Caco-2 (cell line): ENCODE data around the gene UNC13C. TPM values are rescaled to one million over a fixed set of nuclear protein-coding genes. Genes with fewer than 3 reads are reported as not detected.

Experiments used
- BruUV-seq: library from RNA; stranded (reverse); fragments of 400-500 nt; replicated peaks from 2 replicates; lab custom pipeline; 2021; lab: Mats Ljungman, UMichigan
- CTCF ChIA-PET: fragments of 300-600 bp; sonication (Branson Sonifier 250); formaldehyde crosslinking; loops from one replicate; lab custom pipeline; 2022; ENCODE audit warnings: antibody characterized with exemption; lab: Charles Lee
- POLR2A ChIA-PET: fragments of 300-600 bp; sonication (Branson Sonifier 250); formaldehyde crosslinking; loops from one replicate; lab custom pipeline; 2022; ENCODE audit warnings: antibody characterized with exemption; lab: Charles Lee
- DNase-seq, 2 experiments: peaks; one replicate each; pipeline versions ENCODE4 v3.0.0 to v3.0.0-alpha.2; 2020 to 2022
- H3K27me3 ChIP-seq: replicated peaks from 2 replicates; pipeline ENCODE4 v1.6.0; 2011; ENCODE audit warnings: low read length; ENCODE audit not compliant: control insufficient read depth, insufficient read depth
- H3K36me3 ChIP-seq: 2 replicates; pipeline ENCODE4 v1.5.1; 2011; ENCODE audit warnings: low read length; ENCODE audit not compliant: control insufficient read depth, insufficient read depth
- H3K4me1 ChIP-seq: fragments of 250-450 bp; sonication (Bioruptor Pico); 2 replicates; pipeline ENCODE4 v1.5.1; 2020; ENCODE audit warnings: mild to moderate bottlenecking
- H3K4me3 ChIP-seq: 2 replicates; pipeline ENCODE4 v1.5.1; 2011; ENCODE audit warnings: low read depth, mild to moderate bottlenecking, control low read depth, low read length
- H3K9me3 ChIP-seq: fragments of 250-450 bp; sonication (Bioruptor Pico); 2 replicates; pipeline ENCODE4 v1.5.1; 2020; ENCODE audit warnings: mild to moderate bottlenecking, moderate library complexity
- H3K27ac Mint-ChIP-seq: one replicate; pipeline ENCODE4 v1.8.0; 2022; ENCODE audit warnings: mixed read lengths; ENCODE audit not compliant: unreplicated experiment
- H3K27me3 Mint-ChIP-seq: one replicate; pipeline ENCODE4 v1.8.0; 2022; ENCODE audit warnings: mixed read lengths; ENCODE audit not compliant: insufficient read depth, unreplicated experiment
- H3K36me3 Mint-ChIP-seq: one replicate; pipeline ENCODE4 v1.8.0; 2022; ENCODE audit warnings: mild to moderate bottlenecking, mixed read lengths; ENCODE audit not compliant: insufficient read depth, unreplicated experiment
- H3K4me1 Mint-ChIP-seq: one replicate; pipeline ENCODE4 v1.8.0; 2022; ENCODE audit warnings: low read depth, mixed read lengths; ENCODE audit not compliant: unreplicated experiment
- H3K4me3 Mint-ChIP-seq: one replicate; pipeline ENCODE4 v1.8.0; 2022; ENCODE audit warnings: mild to moderate bottlenecking, moderate library complexity, mixed read lengths; ENCODE audit not compliant: unreplicated experiment
- H3K9me3 Mint-ChIP-seq: one replicate; pipeline ENCODE4 v1.8.0; 2022; ENCODE audit warnings: mixed read lengths; ENCODE audit not compliant: unreplicated experiment
- CTCF ChIP-seq, 2 experiments: fragments of 200-600 bp in 1 of 2; IDR thresholded peaks; 1 replicate in 1 of 2; 2 replicates in 1 of 2; pipeline versions ENCODE4 v1.5.1 to v1.8.0; 2011 to 2022; ENCODE audit warnings: antibody characterized with exemption in 1 of 2, control low read depth in 1 of 2, inconsistent platforms in 1 of 2, low read depth in 1 of 2, low read length in 1 of 2, mild to moderate bottlenecking in 1 of 2, moderate library complexity in 1 of 2; ENCODE audit not compliant: insufficient read depth in 1 of 2, severe bottlenecking in 1 of 2, unreplicated experiment in 1 of 2
- intact Hi-C: fragments of 100-400 bp; cut with micrococcal nuclease; formaldehyde crosslinking; loops from one replicate; pipeline ENCODE4 v1.10.0; 2022; ENCODE audit not compliant: unreplicated experiment
- total RNA-seq: library from RNA; stranded (reverse); gene quantifications from 2 replicates; pipeline ENCODE4 v1.2.3, GENCODE V29; 2022

UNC13C gene
- total RNA-seq, 1 experiment from 2014 or later = 2.9 TPM

- no peaks in the 10 kb centered on the region for H3K9me3 Mint-ChIP-seq
- DNase-seq = no peak
- H3K9me3 ChIP-seq = no peaks in the 10 kb centered on the region
- BruUV-seq = no TSS peak
- H3K27me3 Mint-ChIP-seq = no peaks in the 10 kb centered on the region
- H3K4me3 ChIP-seq = no peak overlapping the region
- no peaks in the 10 kb centered on the region for H3K4me1 ChIP-seq
- no peak for TF ChIP-seq CTCF (IDR thresholded peaks at IDR 0.05; ENCODE audit: insufficient read depth in 1 of 2, low read depth in 1 of 2, low read length in 1 of 2, severe bottlenecking in 1 of 2, unreplicated experiment in 1 of 2)
- POLR2A ChIA-PET = no interaction called here
- H3K27ac Mint-ChIP-seq = no peak overlapping the region
- H3K4me3 Mint-ChIP-seq = no peak overlapping the region
- no peaks in the 10 kb centered on the region for H3K4me1 Mint-ChIP-seq
- intact Hi-C loops = no loop called here
- H3K27me3 ChIP-seq = no peaks in the 10 kb centered on the region
- H3K36me3 ChIP-seq = no peaks in the 10 kb centered on the region
- H3K36me3 Mint-ChIP-seq = no peaks in the 10 kb centered on the region
- CTCF ChIA-PET = no interaction called here
These were observed 172.0 kb downstream of the UNC13C start for GRCh38 chr15:54150255-54150654.

- H3K27ac Mint-ChIP-seq = no peak overlapping the region
- no TSS peak for BruUV-seq
- H3K36me3 Mint-ChIP-seq = no peaks in the 10 kb centered on the region
These were observed 180.8 kb downstream of the UNC13C start for GRCh38 chr15:54159012-54159411.

GRCh38 chr15:54187325-54187724 lies 209.1 kb downstream of the UNC13C start:
- Histone ChIP-seq H3K27me3 (no peaks in the 10 kb centered on the region), H3K4me1 (no peaks in the 10 kb centered on the region), H3K4me3 (no peak overlapping the region), H3K9me3 (no peaks in the 10 kb centered on the region), H3K36me3 (no peaks in the 10 kb centered on the region)
- DNase-seq = no peak
- no TSS peak for BruUV-seq
- Mint-ChIP-seq H3K4me1 (no peaks in the 10 kb centered on the region), H3K27me3 (no peaks in the 10 kb centered on the region), H3K9me3 (no peaks in the 10 kb centered on the region), H3K4me3 (no peak overlapping the region), H3K27ac (no peak overlapping the region), H3K36me3 (no peaks in the 10 kb centered on the region)
- no peak for TF ChIP-seq CTCF (IDR thresholded peaks at IDR 0.05; ENCODE audit: insufficient read depth in 1 of 2, low read depth in 1 of 2, low read length in 1 of 2, severe bottlenecking in 1 of 2, unreplicated experiment in 1 of 2)
- CTCF ChIA-PET = no interaction called here
- intact Hi-C loops = no loop called here
- POLR2A ChIA-PET = no interaction called here

More at GRCh38 chr15:54159012-54159411, 180.8 kb downstream of the UNC13C start:
- H3K4me3 ChIP-seq = no peak overlapping the region
- no peak for DNase-seq
- H3K9me3 Mint-ChIP-seq = no peaks in the 10 kb centered on the region
- H3K4me3 Mint-ChIP-seq = no peak overlapping the region
- H3K4me1 ChIP-seq = no peaks in the 10 kb centered on the region
- intact Hi-C loops = no loop called here
- no peaks in the 10 kb centered on the region for H3K9me3 ChIP-seq
- no peaks in the 10 kb centered on the region for H3K36me3 ChIP-seq
- POLR2A ChIA-PET = no interaction called here
- no peak for TF ChIP-seq CTCF (IDR thresholded peaks at IDR 0.05; ENCODE audit: insufficient read depth in 1 of 2, low read depth in 1 of 2, low read length in 1 of 2, severe bottlenecking in 1 of 2, unreplicated experiment in 1 of 2)
- H3K27me3 Mint-ChIP-seq = no peaks in the 10 kb centered on the region
- H3K27me3 ChIP-seq = no peaks in the 10 kb centered on the region
- CTCF ChIA-PET = no interaction called here
- no peaks in the 10 kb centered on the region for H3K4me1 Mint-ChIP-seq
